GM18499 (cell line): ENCODE data around the gene PRKAG2.

Experiments used
- ATAC-seq: cut with Tn5 transposase; IDR thresholded peaks from one replicate; pipeline ENCODE4 v1.9.1; 2021; ENCODE audit warnings: moderate number of reproducible peaks; ENCODE audit not compliant: insufficient read depth, unreplicated experiment

PRKAG2 gene

GRCh38 chr7:151675196-151675920, 201.6 kb downstream of the PRKAG2 start:
- ATAC-seq = no peak

DNA sequence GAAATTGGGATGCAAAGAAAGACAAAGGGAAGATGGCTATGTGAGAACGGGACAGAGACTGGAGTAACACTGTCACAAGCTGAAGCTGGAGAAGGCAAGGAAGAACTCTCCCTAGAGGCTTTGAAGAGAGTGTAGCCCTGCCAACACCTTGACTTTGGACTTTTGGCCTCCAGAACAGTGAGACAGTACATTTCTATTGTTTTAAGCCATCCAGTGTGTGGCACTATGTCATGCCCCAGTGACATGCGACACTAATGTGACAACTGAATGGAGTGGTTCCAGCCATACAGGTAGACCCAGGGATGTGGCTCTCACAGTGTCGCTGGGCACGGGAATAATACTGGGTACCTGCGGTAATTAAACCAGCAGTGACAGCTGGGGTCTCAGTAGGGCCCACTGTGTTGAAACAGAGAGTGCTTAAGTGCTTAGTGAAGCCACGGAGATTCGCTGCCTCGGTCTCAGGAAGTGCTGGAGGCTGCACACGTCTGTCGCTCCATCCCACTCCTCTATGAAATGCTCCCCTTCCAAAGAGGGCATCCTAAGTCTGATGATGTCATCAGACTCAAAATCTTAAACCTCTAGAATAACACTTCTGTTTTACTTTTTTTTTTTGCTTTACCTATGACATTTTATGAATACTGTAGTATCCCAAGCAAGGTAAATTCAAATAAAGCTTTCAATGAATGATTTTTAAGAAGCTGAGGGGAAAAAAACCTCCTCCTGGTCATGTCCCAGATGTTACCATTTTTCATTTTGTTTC, 202.6 kb downstream of the PRKAG2 start:
- ATAC-seq = no peak

DNA sequence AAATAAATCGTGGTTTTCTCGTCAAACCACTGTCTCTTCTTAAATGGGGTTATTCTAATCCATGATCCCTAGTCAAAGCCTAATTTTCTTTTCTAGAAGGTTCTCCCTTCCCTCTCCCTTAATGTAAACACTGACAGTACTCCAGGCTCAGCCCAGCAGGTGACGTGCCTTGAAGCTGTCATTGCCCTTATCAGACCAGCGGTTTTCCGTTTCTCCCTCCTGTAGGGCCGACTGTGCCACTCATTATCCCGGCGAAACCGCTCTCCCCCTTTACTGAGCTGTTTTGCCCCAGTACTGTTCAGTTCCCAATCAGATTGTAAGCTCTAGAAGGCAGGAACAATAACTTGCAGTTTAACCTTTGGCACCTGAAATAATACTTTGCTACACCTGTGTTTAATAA, 203.7 kb downstream of the PRKAG2 start:
- no peak for ATAC-seq

- ATAC-seq = no peak
Measured at GRCh38 chr7:151672716-151673115, 204.2 kb downstream of the PRKAG2 start.

- ATAC-seq = no peak
Measured at GRCh38 chr7:151671514-151671913, 205.4 kb downstream of the PRKAG2 start.

DNA sequence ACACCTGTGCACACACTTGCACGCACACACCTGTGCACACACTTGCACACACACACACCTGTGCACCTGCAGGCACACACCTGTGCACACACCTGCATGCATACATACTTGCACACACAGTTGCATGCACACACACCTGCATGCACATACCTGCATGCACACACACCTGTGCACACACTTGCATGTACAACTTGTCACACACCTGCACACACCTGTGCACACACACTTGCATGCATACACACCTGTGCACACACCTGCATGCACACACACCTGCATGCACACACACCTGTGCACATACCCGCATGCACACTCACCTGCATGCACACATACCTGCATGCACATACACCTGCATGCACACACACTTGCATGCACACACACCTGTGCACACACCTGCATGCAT, 207.2 kb downstream of the PRKAG2 start:
- ATAC-seq = no peak

DNA sequence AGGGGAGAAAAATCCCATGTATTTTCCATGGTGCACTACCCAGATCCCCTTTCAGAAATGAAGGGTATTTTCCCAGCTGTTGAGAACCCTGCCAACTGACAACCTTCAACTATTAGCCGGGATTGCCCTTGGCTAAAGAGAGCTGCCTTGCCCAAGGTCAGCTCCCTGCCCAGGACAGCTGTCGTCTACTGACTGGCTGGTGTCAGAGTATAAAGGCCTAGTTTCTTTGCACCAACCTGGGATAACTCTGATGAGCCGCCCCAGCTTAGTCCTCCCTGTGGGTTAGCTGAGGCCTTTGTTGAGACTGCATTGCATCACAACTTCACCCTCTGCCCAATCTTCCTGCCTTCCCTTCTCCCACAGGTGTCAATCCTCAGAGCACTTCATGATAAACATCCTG, 210.0 kb downstream of the PRKAG2 start:
- ATAC-seq = no peak

DNA sequence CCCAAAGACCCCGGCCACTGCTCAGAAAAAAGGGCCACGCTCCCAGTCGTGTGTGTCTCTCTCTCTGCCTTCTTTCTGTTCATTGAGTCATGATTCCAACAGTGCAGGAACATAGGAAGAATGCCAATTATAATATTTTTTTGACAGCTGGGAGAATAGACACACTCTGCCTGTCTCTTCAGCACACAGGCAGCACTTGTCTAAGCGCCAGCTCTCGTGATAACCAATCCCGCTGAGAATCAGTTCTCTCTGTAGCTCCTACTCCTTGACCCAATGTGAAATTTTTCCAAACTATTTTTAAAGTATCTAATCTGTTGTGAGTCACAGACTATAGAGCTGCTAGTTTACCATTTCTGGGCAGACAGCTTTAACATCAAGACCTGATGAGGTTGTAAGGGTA, 211.5 kb downstream of the PRKAG2 start:
- ATAC-seq = no peak

GRCh38 chr7:151664268-151664667, 212.6 kb downstream of the PRKAG2 start:
- no peak for ATAC-seq

DNA sequence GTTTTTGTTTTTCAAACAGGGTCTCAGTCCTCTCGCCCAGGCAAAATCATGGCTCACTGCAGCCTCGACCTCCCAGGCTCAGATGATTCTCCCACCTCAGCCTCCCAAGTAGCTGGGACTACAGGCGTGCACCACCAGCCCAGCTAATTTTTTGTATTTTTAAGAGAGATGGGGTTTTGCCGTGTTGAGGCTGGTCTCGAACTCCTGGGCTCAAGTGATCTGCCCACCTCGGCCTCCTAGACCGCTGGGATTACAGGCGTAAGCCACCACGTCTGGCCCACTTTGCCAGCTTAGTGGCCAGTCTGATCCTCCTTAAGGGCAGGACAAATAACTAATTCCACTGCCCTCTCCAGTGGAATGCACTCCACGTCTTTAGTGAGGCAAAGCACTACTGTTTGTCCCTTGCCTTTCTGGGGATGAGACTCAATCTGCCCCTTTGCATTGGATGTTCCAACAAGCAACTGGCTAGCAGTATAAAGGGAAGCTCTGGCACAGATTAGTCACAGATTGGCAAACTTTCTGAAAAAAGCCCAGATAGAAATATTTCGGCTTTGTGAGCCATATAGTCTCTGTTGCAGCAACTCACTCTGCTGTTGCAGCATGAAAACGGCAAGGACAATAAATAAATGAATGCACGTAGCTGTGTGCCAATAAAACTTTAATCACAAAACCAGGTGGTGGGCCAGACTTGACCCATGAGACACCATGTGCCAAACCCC, 213.4 kb downstream of the PRKAG2 start:
- no peak for ATAC-seq

GRCh38 chr7:151662251-151662826, 214.6 kb downstream of the PRKAG2 start:
- no peak for ATAC-seq

- no peak for ATAC-seq
Measured at GRCh38 chr7:151661587-151661986, 215.3 kb downstream of the PRKAG2 start.

DNA sequence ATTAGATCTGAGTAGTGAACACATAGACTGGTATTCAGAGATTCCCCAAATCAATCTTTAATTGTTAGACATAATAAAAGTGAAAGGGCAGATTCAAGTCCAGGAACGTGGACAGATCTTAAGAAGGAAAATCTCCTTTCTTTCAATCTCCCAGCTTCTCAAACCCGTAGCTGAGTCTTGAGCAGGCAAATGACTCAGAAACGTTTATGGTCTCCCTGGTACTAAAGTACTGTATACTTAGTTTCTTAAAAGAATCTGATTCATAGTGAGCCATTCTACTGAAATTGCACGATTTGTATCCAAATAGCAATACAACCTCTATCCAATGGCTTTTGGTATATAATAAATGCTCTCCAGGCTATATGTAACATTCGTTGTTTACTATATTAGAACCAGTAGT, 216.8 kb downstream of the PRKAG2 start:
- ATAC-seq = no peak

GRCh38 chr7:151659219-151659618, 217.7 kb downstream of the PRKAG2 start:
- no peak for ATAC-seq

GRCh38 chr7:151658778-151659177, 218.1 kb downstream of the PRKAG2 start:
- no peak for ATAC-seq

DNA sequence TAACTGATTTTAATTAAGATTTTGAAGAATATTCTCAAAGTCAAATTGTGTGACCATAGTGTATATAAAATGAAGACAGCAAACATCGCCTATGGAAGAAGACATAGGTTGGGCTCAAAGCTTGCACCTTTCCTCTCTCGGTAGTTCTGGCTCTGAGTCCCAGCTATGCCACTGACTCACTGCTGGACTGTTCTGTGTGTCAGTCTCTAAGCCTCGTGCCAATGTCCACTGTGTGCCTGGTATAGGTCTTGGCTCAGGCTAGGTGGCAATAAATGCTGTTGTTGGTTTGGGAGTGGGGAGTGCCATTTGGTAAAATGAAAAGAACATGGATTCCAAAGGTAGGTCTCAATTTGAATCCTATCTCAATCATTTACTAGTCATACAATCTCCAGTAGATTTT, 219.7 kb downstream of the PRKAG2 start:
- no peak for ATAC-seq

DNA sequence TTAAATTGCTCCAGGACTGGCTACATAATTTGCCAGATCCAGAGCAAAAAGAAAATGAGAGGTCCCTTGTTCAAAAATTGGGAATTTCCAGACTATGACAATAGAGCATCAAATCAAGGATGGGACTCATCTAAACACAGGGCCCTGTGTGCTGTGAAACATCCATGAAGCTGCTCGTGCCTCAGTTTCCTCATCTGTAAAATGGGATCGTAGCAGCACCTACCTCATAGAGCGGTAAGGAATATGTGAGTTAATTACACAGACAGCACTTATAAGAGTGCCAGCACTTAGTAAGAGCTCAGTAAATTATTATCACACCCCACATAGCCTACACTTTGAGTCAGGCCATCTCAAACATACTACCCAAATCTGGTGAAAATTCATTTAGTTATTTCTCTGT, 221.4 kb downstream of the PRKAG2 start:
- ATAC-seq = no peak

GRCh38 chr7:151652111-151652510, 224.8 kb downstream of the PRKAG2 start:
- no peak for ATAC-seq

DNA sequence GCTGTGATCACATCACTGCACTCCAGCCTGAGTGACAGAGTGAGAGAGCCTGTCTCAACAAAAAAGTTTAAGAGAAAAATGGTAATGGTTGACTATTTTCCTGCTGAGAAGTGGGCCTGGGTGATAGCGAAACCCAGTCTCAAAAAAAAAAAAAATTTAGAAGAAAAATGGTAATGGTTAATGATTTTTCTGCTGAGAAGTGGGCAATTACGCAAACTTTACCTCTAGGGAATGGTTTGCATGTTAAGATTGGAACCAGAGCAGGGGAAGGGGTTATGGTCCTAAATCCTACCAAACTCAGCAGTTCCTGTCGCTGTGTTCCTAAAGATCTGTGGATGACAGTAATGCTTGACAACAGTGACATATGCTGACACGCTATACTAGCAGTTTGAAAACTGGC, 226.8 kb downstream of the PRKAG2 start:
- ATAC-seq = no peak

DNA sequence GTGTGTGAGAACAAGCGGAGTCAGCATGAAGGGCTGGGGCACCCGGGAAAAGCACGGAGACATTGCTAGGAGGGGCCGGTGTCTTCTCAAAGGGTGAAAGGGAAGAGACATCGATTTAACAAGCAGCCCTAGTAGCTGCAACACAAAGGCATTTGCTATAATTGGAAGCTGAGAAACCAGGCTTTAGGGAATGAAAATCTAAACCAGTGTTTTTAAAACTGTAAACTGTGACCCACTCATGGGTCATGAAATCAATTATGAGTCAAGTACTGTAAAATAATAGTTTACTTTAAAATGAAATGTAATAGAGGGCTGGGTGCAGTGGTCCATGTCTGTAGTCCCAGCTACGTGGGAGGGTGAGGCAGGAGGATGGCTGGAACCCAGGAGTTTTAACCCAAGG, 228.5 kb downstream of the PRKAG2 start:
- ATAC-seq = no peak

- no peak for ATAC-seq
Measured at GRCh38 chr7:151647874-151648273, 229.0 kb downstream of the PRKAG2 start.
